B cell (primary cell): ENCODE data around the gene CABLES1. TPM values are rescaled to one million over a fixed set of nuclear protein-coding genes. Genes with fewer than 3 reads are reported as not detected.

ENCODE experiments used
- ATAC-seq: fragments of 200-7000 bp; cut with Tn5 transposase; one replicate; pipeline ENCODE4 v1.10.0; 2021; ENCODE audit warnings: low read depth, mild to moderate bottlenecking, moderate number of reproducible peaks, moderate library complexity
- CTCF ChIA-PET: fragments of 350-600 bp; sonication (Branson Sonifier 250); formaldehyde crosslinking; loops from one replicate; lab custom pipeline; 2021; ENCODE audit warnings: antibody characterized with exemption, inconsistent platforms; lab: Charles Lee
- POLR2A ChIA-PET: fragments of 350-600 bp; sonication (Branson Sonifier 250); formaldehyde crosslinking; loops from one replicate; lab custom pipeline; 2021; ENCODE audit warnings: antibody characterized with exemption; lab: Charles Lee
- DNase-seq: peaks from one replicate; pipeline ENCODE4 v3.0.0; 2013
- H2AFZ ChIP-seq: 2 replicates; pipeline ENCODE4 v1.6.1; 2012; ENCODE audit warnings: mild to moderate bottlenecking, low read depth, low read length; ENCODE audit not compliant: insufficient read depth, poor library complexity, severe bottlenecking
- H3K27ac ChIP-seq, 2 donors: 1 replicate in 1 of 2; 2 replicates in 1 of 2; pipeline ENCODE4 v1.5.1; 2012 to 2013; ENCODE audit warnings: low read length in 2 of 2, mild to moderate bottlenecking in 2 of 2, moderate library complexity in 1 of 2
- H3K27me3 ChIP-seq, 4 experiments: fragments of 200-600 bp in 1 of 4; sonication (generic) in 1 of 4; replicated peaks in 1 of 4; 1 replicate in 2 of 4; 2 replicates in 2 of 4; pipeline versions ENCODE4 v1.6.1 to v1.7.0; 2013 to 2016; ENCODE audit warnings: low read length in 3 of 4, mild to moderate bottlenecking in 2 of 4, mixed read lengths in 1 of 4, moderate library complexity in 1 of 4; ENCODE audit not compliant: insufficient read depth in 4 of 4, control insufficient read depth in 3 of 4; ENCODE audit errors: control extremely low read depth in 1 of 4
- H3K36me3 ChIP-seq, 2 experiments: replicated peaks in 1 of 2; 1 replicate in 1 of 2; 2 replicates in 1 of 2; pipeline versions ENCODE4 v1.6.1 to v1.7.1; 2013; ENCODE audit warnings: low read length in 1 of 2; ENCODE audit not compliant: insufficient read depth in 2 of 2, control insufficient read depth in 1 of 2; ENCODE audit errors: control extremely low read depth in 1 of 2, extremely low read depth in 1 of 2
- H3K4me1 ChIP-seq, 2 donors: fragments of 200-600 bp in 1 of 2; sonication (generic) in 1 of 2; 1 replicate in 1 of 2; 2 replicates in 1 of 2; pipeline versions ENCODE4 v1.5.1 to v1.6.1; 2013 to 2017; ENCODE audit warnings: low read length in 2 of 2; ENCODE audit not compliant: control insufficient read depth in 2 of 2, insufficient read depth in 2 of 2
- H3K4me2 ChIP-seq: replicated peaks from 2 replicates; pipeline ENCODE3; 2012; ENCODE audit warnings: mild to moderate bottlenecking, low read depth, low read length; ENCODE audit not compliant: poor library complexity, severe bottlenecking
- H3K4me3 ChIP-seq, 5 experiments: fragments of 200-600 bp in 1 of 5; sonication (generic) in 1 of 5; 1 replicate in 3 of 5; 2 replicates in 2 of 5; pipeline versions ENCODE4 v1.5.1 to v1.7.0; 2011 to 2016; ENCODE audit warnings: low read length in 4 of 5, mild to moderate bottlenecking in 4 of 5, low read depth in 2 of 5, control low read depth in 1 of 5, moderate library complexity in 1 of 5; ENCODE audit not compliant: insufficient read depth in 1 of 5; ENCODE audit errors: control extremely low read depth in 1 of 5, extremely low read depth in 1 of 5
- H3K79me2 ChIP-seq: fragments of 200-600 bp; sonication (generic); one replicate; pipeline ENCODE4 v1.6.0; 2016; ENCODE audit warnings: low read length; ENCODE audit not compliant: control insufficient read depth, insufficient read depth
- H3K9ac ChIP-seq: fragments of 200-600 bp; sonication (generic); 2 replicates; pipeline ENCODE4 v1.6.1; 2017; ENCODE audit warnings: mild to moderate bottlenecking, low read length, moderate library complexity
- H3K9me3 ChIP-seq, 3 donors: one replicate each; pipeline versions ENCODE4 v1.6.1 to v1.7.1; 2013; ENCODE audit warnings: low read length in 2 of 3; ENCODE audit not compliant: control insufficient read depth in 2 of 3, insufficient read depth in 1 of 3; ENCODE audit errors: control extremely low read depth in 1 of 3
- H4K20me1 ChIP-seq: 2 replicates; pipeline ENCODE4 v1.6.0; 2012; ENCODE audit warnings: mild to moderate bottlenecking, low read length; ENCODE audit not compliant: insufficient read depth, control insufficient read depth, poor library complexity, severe bottlenecking
- H3K27ac Mint-ChIP-seq: one replicate; pipeline ENCODE4 v1.8.0; 2021; ENCODE audit warnings: mixed read lengths
- H3K27me3 Mint-ChIP-seq: one replicate; pipeline ENCODE4 v1.8.0; 2021; ENCODE audit warnings: mixed read lengths
- H3K4me1 Mint-ChIP-seq: one replicate; pipeline ENCODE4 v1.8.0; 2021; ENCODE audit warnings: mixed read lengths
- H3K4me3 Mint-ChIP-seq: one replicate; pipeline ENCODE4 v1.8.0; 2021; ENCODE audit warnings: mixed read lengths
- H3K9me3 Mint-ChIP-seq: one replicate; pipeline ENCODE4 v1.8.0; 2022; ENCODE audit warnings: mixed read lengths; ENCODE audit not compliant: insufficient read depth
- EZH2 ChIP-seq: IDR thresholded peaks from 2 replicates; pipeline ENCODE4 v1.6.1; 2012; ENCODE audit warnings: borderline replicate concordance, low read depth, mild to moderate bottlenecking, moderate library complexity, low read length; ENCODE audit not compliant: insufficient read depth, poor library complexity, severe bottlenecking
- WGBS: methylation state at CpG from one replicate; pipeline ENCODE4 v1.1.5; 2013; ENCODE audit warnings: missing lambda C conversion rate; ENCODE audit not compliant: insufficient coverage; 5-methylcytosine and 5-hydroxymethylcytosine counted together
- intact Hi-C: fragments of 100-400 bp; cut with micrococcal nuclease; formaldehyde crosslinking; loops from one replicate; pipeline ENCODE4 v1.10.0; 2022
- polyA plus RNA-seq: library from polyadenylated mRNA; depleted of rRNA; stranded (reverse); fragments of >200 nt; gene quantifications from 2 replicates; pipeline ENCODE4 v1.2.3, GENCODE V29; 2012
- total RNA-seq, 2 donors: library from RNA; stranded (reverse); fragments of 120-200 nt in 1 of 2; gene quantifications; 1 replicate in 1 of 2; 2 replicates in 1 of 2; pipeline versions ENCODE4 v1.2.3 to v1.2.4, GENCODE V29; 2013 to 2022
- TF ChIP-seq, protein P1 (sequence below): fragments of 200-600 bp; IDR thresholded peaks from one replicate; pipeline ENCODE4 v1.8.0; 2022; ENCODE audit warnings: antibody characterized with exemption, mild to moderate bottlenecking

Gene CABLES1
- total and polyA plus RNA-seq, 2 donors (not counting 1 experiment from before 2014, with no cell fraction given) = 0.30 to 56.3 TPM

DNA sequence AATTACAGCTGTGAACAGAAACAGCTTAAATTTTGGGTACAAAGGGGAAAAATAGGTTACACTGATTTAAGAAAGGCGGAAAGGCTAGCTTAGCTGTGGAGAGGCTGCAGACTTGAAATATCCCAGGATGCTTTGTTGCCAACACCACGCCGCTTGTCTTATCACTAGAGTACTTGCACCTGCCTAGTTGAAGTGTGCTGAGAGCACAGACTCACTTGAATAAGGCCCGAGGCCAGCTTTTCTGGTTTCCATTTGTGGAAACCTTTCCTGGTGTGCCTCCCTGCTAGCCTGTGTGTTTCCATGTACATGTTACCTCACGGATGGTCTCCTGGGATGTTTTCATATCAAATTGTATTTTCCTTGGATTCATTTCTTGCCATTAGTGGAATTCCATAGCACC lies 3.2 kb downstream of the CABLES1 start:
- no peak for DNase-seq
- Histone ChIP-seq H3K27me3 (peaks cover 0 to 49% (median 26%) of the 10 kb centered on the region in 4 experiments), H4K20me1 (no peaks in the 10 kb centered on the region), H3K79me2 (no peaks in the 10 kb centered on the region), H3K4me3 (no peak overlapping the region), H3K4me2 (no peak overlapping the region), H3K27ac (no peak overlapping the region), H2AFZ (no peak overlapping the region), H3K36me3 (no peaks in the 10 kb centered on the region), H3K9me3 (peaks cover 0 to 12% (median 0%) of the 10 kb centered on the region in 3 donors), H3K4me1 (peaks cover 31 to 32% of the 10 kb centered on the region in 2 donors), H3K9ac (no peak overlapping the region)
- Mint-ChIP-seq H3K4me1 (peaks cover 28% of the 10 kb centered on the region), H3K4me3 (peak overlapping the region; percentile 32), H3K27ac (no peak overlapping the region), H3K9me3 (no peaks in the 10 kb centered on the region), H3K27me3 (peaks cover 39% of the 10 kb centered on the region)
- no peak for ATAC-seq
- TF ChIP-seq EZH2 = no peak
- TF ChIP-seq, protein P1, sequence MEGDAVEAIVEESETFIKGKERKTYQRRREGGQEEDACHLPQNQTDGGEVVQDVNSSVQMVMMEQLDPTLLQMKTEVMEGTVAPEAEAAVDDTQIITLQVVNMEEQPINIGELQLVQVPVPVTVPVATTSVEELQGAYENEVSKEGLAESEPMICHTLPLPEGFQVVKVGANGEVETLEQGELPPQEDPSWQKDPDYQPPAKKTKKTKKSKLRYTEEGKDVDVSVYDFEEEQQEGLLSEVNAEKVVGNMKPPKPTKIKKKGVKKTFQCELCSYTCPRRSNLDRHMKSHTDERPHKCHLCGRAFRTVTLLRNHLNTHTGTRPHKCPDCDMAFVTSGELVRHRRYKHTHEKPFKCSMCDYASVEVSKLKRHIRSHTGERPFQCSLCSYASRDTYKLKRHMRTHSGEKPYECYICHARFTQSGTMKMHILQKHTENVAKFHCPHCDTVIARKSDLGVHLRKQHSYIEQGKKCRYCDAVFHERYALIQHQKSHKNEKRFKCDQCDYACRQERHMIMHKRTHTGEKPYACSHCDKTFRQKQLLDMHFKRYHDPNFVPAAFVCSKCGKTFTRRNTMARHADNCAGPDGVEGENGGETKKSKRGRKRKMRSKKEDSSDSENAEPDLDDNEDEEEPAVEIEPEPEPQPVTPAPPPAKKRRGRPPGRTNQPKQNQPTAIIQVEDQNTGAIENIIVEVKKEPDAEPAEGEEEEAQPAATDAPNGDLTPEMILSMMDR = no peak
- ChIA-PET POLR2A (no interaction called here), CTCF (no interaction called here)
- 94% methylated on average over 4 of the region's 5 CpGs for WGBS
- intact Hi-C loops = loop anchor here (5.0 kb wide), 1 partner anchor 449 kb away; the partner anchor contains the start of gene NPC1

DNA sequence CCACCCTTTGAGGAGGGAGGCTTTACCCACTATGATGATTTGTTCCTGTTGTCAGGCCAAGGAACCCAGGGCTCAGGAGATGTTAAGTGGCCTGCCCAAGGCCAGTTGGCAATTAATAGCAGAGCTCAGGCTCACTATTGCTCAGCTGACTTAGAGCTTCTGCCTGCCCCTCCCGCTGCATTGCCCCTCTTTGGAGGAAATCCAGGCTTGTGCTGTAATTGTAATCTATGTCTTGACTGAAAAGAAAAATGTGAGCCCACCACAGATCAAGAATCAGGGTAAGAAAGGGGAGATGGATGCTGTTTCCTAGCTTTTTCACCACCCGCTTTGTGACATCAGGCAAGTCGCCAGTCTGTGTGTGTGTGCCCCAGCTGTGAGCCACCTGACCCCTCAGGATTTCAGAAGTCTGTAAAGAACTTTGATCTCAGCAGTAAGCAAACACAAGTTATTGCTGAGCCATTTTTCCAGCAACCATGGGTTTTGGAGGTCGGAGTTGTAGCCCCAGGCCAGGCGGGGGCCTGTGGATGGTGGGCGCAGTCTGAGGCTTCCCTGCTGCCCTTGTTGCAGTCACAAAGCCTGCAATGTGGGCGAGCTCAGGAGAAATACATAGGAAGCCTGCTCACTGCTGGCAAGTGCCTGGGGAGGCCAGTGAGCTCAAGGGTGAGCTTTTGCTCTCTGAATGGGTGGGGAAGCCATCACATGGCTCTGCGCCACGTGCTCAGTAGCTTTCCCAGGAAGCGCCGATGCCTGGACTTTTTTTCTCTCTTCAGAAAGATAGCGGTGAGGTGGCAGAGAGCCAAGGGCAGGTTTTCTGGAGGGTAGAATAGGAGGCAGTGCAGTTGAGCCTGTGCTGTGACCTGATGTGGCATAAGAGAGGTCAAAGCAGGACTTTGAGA lies 6.1 kb downstream of the CABLES1 start:
- Histone ChIP-seq H3K27me3 (peaks cover 0 to 29% (median 15%) of the 10 kb centered on the region in 4 experiments), H3K79me2 (no peaks in the 10 kb centered on the region), H4K20me1 (no peaks in the 10 kb centered on the region), H3K36me3 (no peaks in the 10 kb centered on the region), H3K9ac (no peak overlapping the region), H3K4me3 (no peak overlapping the region), H3K9me3 (peaks cover 0 to 8% (median 0%) of the 10 kb centered on the region in 3 donors), H3K27ac (no peak overlapping the region), H2AFZ (no peak overlapping the region), H3K4me1 (peaks cover 13 to 14% of the 10 kb centered on the region in 2 donors), H3K4me2 (no peak overlapping the region)
- no peak overlapping the region for H3K4me3 Mint-ChIP-seq
- POLR2A ChIA-PET = interaction anchor here (0.6 kb wide), 1 partner anchor 74 kb away, joined by 3 read pairs; no protein-coding TSS in a partner anchor
- H3K4me1 Mint-ChIP-seq = peaks cover 15% of the 10 kb centered on the region
- no peaks in the 10 kb centered on the region for H3K9me3 Mint-ChIP-seq
- WGBS = 90% methylated on average over 12 of the region's 12 CpGs
- TF ChIP-seq, protein P1 = no peak
- no peak for TF ChIP-seq EZH2
- intact Hi-C loops = no loop called here
- H3K27me3 Mint-ChIP-seq = peaks cover 34% of the 10 kb centered on the region
- DNase-seq (no peak), ATAC-seq (no peak)
- no peak overlapping the region for H3K27ac Mint-ChIP-seq
- CTCF ChIA-PET = interaction anchor here (1.1 kb wide), 1 partner anchor 10 kb away, joined by 3 read pairs; no protein-coding TSS in a partner anchor
